HCT116 (cell line): ENCODE measurements around the gene RASA2. TPM values are rescaled to one million over a fixed set of nuclear protein-coding genes. Genes with fewer than 3 reads are reported as not detected.

ENCODE experiments used
- ATAC-seq: fragments of 200-7000 bp; cut with Tn5 transposase; 2 replicates; pipeline ENCODE4 v1.9.1; 2020; ENCODE audit warnings: mild to moderate bottlenecking, moderate library complexity
- BruUV-seq: library from RNA; stranded (reverse); fragments of 400-500 nt; replicated peaks from 2 replicates; lab custom pipeline; 2021; lab: Mats Ljungman, UMichigan
- CTCF ChIA-PET: fragments of 300-600 bp; sonication (Branson Sonifier 250); formaldehyde crosslinking; loops from one replicate; lab custom pipeline; 2021; ENCODE audit warnings: antibody characterized with exemption; lab: Charles Lee
- POLR2A ChIA-PET: fragments of 300-600, 350-600 bp; sonication (Branson Sonifier 250); formaldehyde crosslinking; loops from one replicate; lab custom pipeline; 2021; ENCODE audit warnings: antibody characterized with exemption; lab: Charles Lee
- RAD21 ChIA-PET, 2 experiments: fragments of 300-600 bp; sonication (Branson Sonifier 250); formaldehyde crosslinking; loops; one replicate each; lab custom pipeline; 2023; ENCODE audit warnings: low total read pairs in 2 of 2; ENCODE audit not compliant: uncharacterized antibody in 2 of 2, unreplicated experiment in 2 of 2, low non-redundant PET in 1 of 2; lab: Charles Lee
- DNase-seq: peaks from one replicate; pipeline ENCODE4 v3.0.0-alpha.2; 2010; ENCODE audit warnings: low read depth, low spot score
- H2AFZ ChIP-seq: fragments of 200-600 bp; shearing (Covaris generic), sonication (generic); 2 replicates; pipeline ENCODE4 v1.6.1; 2017; ENCODE audit warnings: low read depth, mixed run types, mixed read lengths, antibody characterized with exemption, low read length; ENCODE audit not compliant: poor library complexity, severe bottlenecking
- H3K27ac ChIP-seq: 2 replicates; pipeline ENCODE4 v1.5.1; 2012; ENCODE audit warnings: low read depth, low read length
- H3K27me3 ChIP-seq: fragments of 200-600 bp; sonication (generic); 2 replicates; pipeline ENCODE4 v1.6.1; 2016; ENCODE audit warnings: mixed run types, low read length, mixed read lengths; ENCODE audit not compliant: insufficient read depth
- H3K36me3 ChIP-seq, 2 experiments: fragments of 200-500 bp in 1 of 2; fragments of 200-600 bp in 1 of 2; sonication (Bioruptor generic) in 1 of 2; sonication (generic) in 1 of 2; 2 replicates each; pipeline versions ENCODE4 v1.5.1 to v1.6.1; 2014 to 2016; ENCODE audit warnings: low read length in 2 of 2, inconsistent platforms in 1 of 2, mixed read lengths in 1 of 2, mixed run types in 1 of 2; ENCODE audit not compliant: insufficient read depth in 2 of 2, control insufficient read depth in 1 of 2
- H3K4me1 ChIP-seq, 2 experiments: fragments of 200-600 bp in 1 of 2; sonication (generic) in 1 of 2; 2 replicates each; pipeline versions ENCODE4 v1.5.1 to v1.6.1; 2012 to 2017; ENCODE audit warnings: low read length in 2 of 2, inconsistent platforms in 1 of 2, mild to moderate bottlenecking in 1 of 2, mixed read lengths in 1 of 2, mixed run types in 1 of 2, moderate library complexity in 1 of 2; ENCODE audit not compliant: insufficient read depth in 2 of 2, control insufficient read depth in 1 of 2
- H3K4me2 ChIP-seq: fragments of 200-600 bp; sonication (generic); 2 replicates; pipeline ENCODE4 v1.6.1; 2017; ENCODE audit warnings: mixed run types, low read length, mixed read lengths
- H3K4me3 ChIP-seq, 2 experiments: fragments of 200-600 bp in 1 of 2; sonication (generic) in 1 of 2; replicated peaks in 1 of 2; 2 replicates each; pipeline ENCODE4 v1.5.1; 2011 to 2016; ENCODE audit warnings: low read length in 2 of 2, control low read depth in 1 of 2, low read depth in 1 of 2, mild to moderate bottlenecking in 1 of 2, mixed read lengths in 1 of 2, mixed run types in 1 of 2
- H3K79me2 ChIP-seq: fragments of 200-600 bp; sonication (generic); 2 replicates; pipeline ENCODE4 v1.6.1; 2017; ENCODE audit warnings: mild to moderate bottlenecking, mixed run types, low read length, moderate library complexity, mixed read lengths; ENCODE audit not compliant: insufficient read depth
- H3K9ac ChIP-seq: fragments of 200-600 bp; sonication (generic); 2 replicates; pipeline ENCODE4 v1.6.1; 2016; ENCODE audit warnings: low read length, mixed read lengths
- H3K9me2 ChIP-seq: fragments of 200-600 bp; sonication (generic), shearing (Covaris generic); 2 replicates; pipeline ENCODE4 v1.6.1; 2017; ENCODE audit warnings: mixed run types, mild to moderate bottlenecking, moderate library complexity; ENCODE audit not compliant: insufficient read depth
- H3K9me3 ChIP-seq, 2 experiments: fragments of 200-500 bp in 1 of 2; fragments of 200-600 bp in 1 of 2; sonication (Bioruptor generic) in 1 of 2; sonication (generic) in 1 of 2; 2 replicates each; pipeline ENCODE4 v1.6.1; 2014 to 2017; ENCODE audit warnings: low read length in 2 of 2, mixed read lengths in 2 of 2, inconsistent platforms in 1 of 2, low read depth in 1 of 2, mild to moderate bottlenecking in 1 of 2, mixed run types in 1 of 2, moderate library complexity in 1 of 2; ENCODE audit not compliant: control insufficient read depth in 1 of 2, insufficient read depth in 1 of 2
- H4K20me1 ChIP-seq: fragments of 200-600 bp; sonication (generic), shearing (Covaris generic); 2 replicates; pipeline ENCODE4 v1.6.1; 2017; ENCODE audit warnings: mixed run types, mild to moderate bottlenecking, moderate library complexity; ENCODE audit not compliant: insufficient read depth
- CBX3 ChIP-seq: IDR thresholded peaks from 2 replicates; pipeline ENCODE4 v1.6.1; 2012; ENCODE audit warnings: low read depth
- CEBPB ChIP-seq: IDR thresholded peaks from 2 replicates; pipeline ENCODE4 v1.6.1; 2012; ENCODE audit warnings: low read depth
- EGR1 ChIP-seq: IDR thresholded peaks from 2 replicates; pipeline ENCODE4 v1.6.1; 2012; ENCODE audit warnings: low read depth
- FOSL1 ChIP-seq: IDR thresholded peaks from 2 replicates; pipeline ENCODE4 v1.6.1; 2012; ENCODE audit warnings: low read depth
- POLR2AphosphoS5 ChIP-seq: IDR thresholded peaks from 2 replicates; pipeline ENCODE4 v1.6.1; 2011; ENCODE audit warnings: mild to moderate bottlenecking, low read depth, low read length, moderate library complexity
- RAD21 ChIP-seq: IDR thresholded peaks from 2 replicates; pipeline ENCODE4 v1.6.1; 2012; ENCODE audit warnings: low read depth, mild to moderate bottlenecking
- SIN3A ChIP-seq: IDR thresholded peaks from 2 replicates; pipeline ENCODE4 v1.6.1; 2012; ENCODE audit warnings: low read depth
- SRF ChIP-seq: IDR thresholded peaks from 2 replicates; pipeline ENCODE4 v1.6.1; 2012; ENCODE audit warnings: low read depth
- YY1 ChIP-seq: IDR thresholded peaks from 2 replicates; pipeline ENCODE4 v1.6.1; 2011; ENCODE audit warnings: low read length, low read depth, moderate library complexity, mild to moderate bottlenecking; ENCODE audit not compliant: insufficient replicate concordance; ENCODE audit errors: extremely low read depth
- ZBTB33 ChIP-seq: IDR thresholded peaks from 2 replicates; pipeline ENCODE4 v1.6.1; 2011; ENCODE audit warnings: mild to moderate bottlenecking, low read length, moderate library complexity; ENCODE audit not compliant: insufficient replicate concordance; ENCODE audit errors: extremely low read depth
- intact Hi-C: fragments of 100-400 bp; cut with micrococcal nuclease; formaldehyde crosslinking; loops from 2 replicates; pipeline ENCODE4 v1.10.0; 2022
- total RNA-seq: library from RNA; stranded (reverse); gene quantifications from one replicate; pipeline ENCODE4 v1.2.1, GENCODE V29; 2021; ENCODE audit not compliant: unreplicated experiment

The RASA2 gene
- total RNA-seq, 1 experiment from 2014 or later: 12.8 TPM

- H2AFZ ChIP-seq: no peak overlapping the region
- TF ChIP-seq YY1 (no peak), ZBTB33 (no peak), RAD21 (no peak)
- TF ChIP-seq, all 23 proteins: peak for 0
- Histone ChIP-seq H3K9me2 (no peaks in the 10 kb centered on the region), H3K27me3 (no peaks in the 10 kb centered on the region), H3K4me1 (peaks cover 9 to 21% of the 10 kb centered on the region in 2 experiments), H3K9me3 (no peaks in the 10 kb centered on the region), H3K9ac (no peak overlapping the region), H3K27ac (no peak overlapping the region), H3K4me2 (no peak overlapping the region), H3K4me3 (no peak overlapping the region), H3K79me2 (no peaks in the 10 kb centered on the region), H4K20me1 (no peaks in the 10 kb centered on the region), H3K36me3 (peaks cover 0 to 7% of the 10 kb centered on the region in 2 experiments; a peak in 1 of 4 replicates)
- ATAC-seq (no peak), DNase-seq (no peak)
- RAD21 ChIA-PET: no interaction called here
- POLR2A ChIA-PET: no interaction called here
- BruUV-seq: no TSS peak
- CTCF ChIA-PET: no interaction called here
- intact Hi-C loops: no loop called here
Observed at GRCh38 chr3:141540531-141540930, 53.7 kb downstream of the RASA2 start.

- H3K4me2 ChIP-seq: no peak overlapping the region
- no peaks in the 10 kb centered on the region for H3K27me3 ChIP-seq
- H3K4me3 ChIP-seq: no peak overlapping the region
- H3K9me3 ChIP-seq: no peaks in the 10 kb centered on the region; a peak in 1 of 4 replicates
- intact Hi-C loops: no loop called here
- DNase-seq: no peak
- H3K27ac ChIP-seq: no peak overlapping the region
- no peaks in the 10 kb centered on the region for H4K20me1 ChIP-seq
- ChIA-PET RAD21 (no interaction called here), POLR2A (no interaction called here), CTCF (no interaction called here)
- BruUV-seq: no TSS peak
- no peaks in the 10 kb centered on the region for H3K79me2 ChIP-seq
- peaks cover 7 to 15% of the 10 kb centered on the region in 2 experiments for H3K4me1 ChIP-seq
- peaks cover 0 to 4% of the 10 kb centered on the region in 2 experiments; a peak in 1 of 4 replicates for H3K36me3 ChIP-seq
- no peaks in the 10 kb centered on the region for H3K9me2 ChIP-seq
- no peak for ATAC-seq
- no peak overlapping the region for H2AFZ ChIP-seq
- no peak overlapping the region for H3K9ac ChIP-seq
- TF ChIP-seq SRF (no peak), RAD21 (no peak), CEBPB (no peak), CBX3 (no peak), ZBTB33 (no peak), POLR2AphosphoS5 (no peak), EGR1 (no peak), SIN3A (no peak), FOSL1 (no peak)
Observed at GRCh38 chr3:141542202-141542969, 55.6 kb downstream of the RASA2 start.
